ENCODE data around the gene SH3D19.
"Not testable (repeated sequence)": the region's sequence is repeated elsewhere in the genome, so short reads cannot be mapped to it uniquely, and the experiment has no call there.

SH3D19 gene

DNA sequence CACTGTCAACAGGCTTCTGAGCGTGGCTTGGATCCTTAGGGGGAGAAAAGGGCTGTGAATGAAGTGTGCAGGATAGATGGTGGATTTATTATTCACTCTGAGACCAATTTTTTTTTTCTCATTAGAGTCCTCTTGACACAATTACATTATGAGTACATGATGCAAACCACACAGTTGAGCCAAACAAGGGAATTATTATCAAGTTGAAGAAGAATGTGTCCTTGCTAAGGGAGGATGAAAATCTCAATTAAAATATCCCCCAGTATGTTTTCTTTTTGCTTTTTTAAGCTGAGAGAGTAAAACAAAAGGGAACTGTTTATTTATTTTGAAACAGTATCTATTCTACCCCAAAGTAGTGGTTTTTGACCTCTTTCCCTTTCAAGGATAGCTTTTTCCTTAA lies 185.6 kb downstream of the SH3D19 start:
- no peaks in the 10 kb centered on the region for H3K4me1 ChIP-seq (ENCODE audit: low read depth, poor library complexity, severe bottlenecking)
- TF ChIP-seq, protein P1, sequence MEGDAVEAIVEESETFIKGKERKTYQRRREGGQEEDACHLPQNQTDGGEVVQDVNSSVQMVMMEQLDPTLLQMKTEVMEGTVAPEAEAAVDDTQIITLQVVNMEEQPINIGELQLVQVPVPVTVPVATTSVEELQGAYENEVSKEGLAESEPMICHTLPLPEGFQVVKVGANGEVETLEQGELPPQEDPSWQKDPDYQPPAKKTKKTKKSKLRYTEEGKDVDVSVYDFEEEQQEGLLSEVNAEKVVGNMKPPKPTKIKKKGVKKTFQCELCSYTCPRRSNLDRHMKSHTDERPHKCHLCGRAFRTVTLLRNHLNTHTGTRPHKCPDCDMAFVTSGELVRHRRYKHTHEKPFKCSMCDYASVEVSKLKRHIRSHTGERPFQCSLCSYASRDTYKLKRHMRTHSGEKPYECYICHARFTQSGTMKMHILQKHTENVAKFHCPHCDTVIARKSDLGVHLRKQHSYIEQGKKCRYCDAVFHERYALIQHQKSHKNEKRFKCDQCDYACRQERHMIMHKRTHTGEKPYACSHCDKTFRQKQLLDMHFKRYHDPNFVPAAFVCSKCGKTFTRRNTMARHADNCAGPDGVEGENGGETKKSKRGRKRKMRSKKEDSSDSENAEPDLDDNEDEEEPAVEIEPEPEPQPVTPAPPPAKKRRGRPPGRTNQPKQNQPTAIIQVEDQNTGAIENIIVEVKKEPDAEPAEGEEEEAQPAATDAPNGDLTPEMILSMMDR (conservative IDR thresholded peaks at IDR 0.05; ENCODE audit: low read depth, low read length) = no peak
- no peaks in the 10 kb centered on the region for H4K20me1 ChIP-seq (ENCODE audit: insufficient read depth)
- no peak overlapping the region for H3K9ac ChIP-seq
- no peak overlapping the region for H3K27ac ChIP-seq
- peaks cover 2% of the 10 kb centered on the region; the same call in 1 of the 2 replicates for H3K36me3 ChIP-seq (ENCODE audit: insufficient read depth)
- H2AFZ ChIP-seq (ENCODE audit: low read depth) = no peak overlapping the region
- H3K4me2 ChIP-seq = no peak overlapping the region
- H3K79me2 ChIP-seq (ENCODE audit: insufficient read depth, low read depth) = no peaks in the 10 kb centered on the region
- no peaks in the 10 kb centered on the region for H3K27me3 ChIP-seq (ENCODE audit: insufficient read depth, low read depth)
- no peak overlapping the region for H3K4me3 ChIP-seq (IDR thresholded peaks at IDR 0.05; ENCODE audit: insufficient read depth, low read depth, low read length)

DNA sequence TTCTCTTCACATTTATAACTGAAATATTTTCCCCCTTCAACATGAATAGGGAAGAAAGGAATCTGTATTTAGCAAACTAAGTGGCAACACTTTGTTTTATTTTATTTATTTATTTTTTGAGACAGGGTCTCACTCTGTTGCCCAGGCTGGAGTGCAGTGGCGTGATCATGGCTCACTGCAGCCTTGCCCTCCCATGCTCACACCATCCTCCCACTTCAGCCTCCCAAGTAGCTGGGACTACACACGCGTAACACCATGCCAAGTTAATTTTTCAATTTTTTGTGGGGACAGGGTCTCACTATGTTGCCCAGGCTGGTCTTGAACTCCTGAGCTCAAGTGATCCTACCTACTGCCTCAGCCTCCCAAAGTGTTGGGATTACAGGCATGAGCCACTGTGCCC lies 189.4 kb downstream of the SH3D19 start:
- H3K27me3 ChIP-seq (ENCODE audit: insufficient read depth, low read depth); H4K20me1 ChIP-seq (ENCODE audit: insufficient read depth); H3K79me2 ChIP-seq (ENCODE audit: insufficient read depth, low read depth): not testable (repeated sequence)

DNA sequence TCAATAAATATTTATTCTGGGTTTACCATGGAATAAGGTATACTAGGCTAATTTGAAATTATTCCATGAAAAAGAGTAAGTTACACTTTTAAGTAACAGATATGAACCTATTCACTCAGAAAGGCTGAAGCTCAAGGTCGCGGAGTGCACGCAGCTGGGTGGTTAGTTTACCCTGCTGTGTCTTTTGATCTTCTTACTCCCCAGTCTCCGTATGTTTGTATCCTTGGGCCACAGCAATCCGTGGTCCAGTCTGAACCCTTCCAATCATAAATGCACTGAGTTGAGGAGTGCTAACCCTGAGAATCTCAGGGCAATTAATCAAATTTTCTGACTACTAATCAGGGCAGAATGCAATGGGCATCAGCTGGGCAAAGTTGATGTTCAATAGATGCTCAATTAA lies 192.1 kb downstream of the SH3D19 start:
- no peaks in the 10 kb centered on the region for H4K20me1 ChIP-seq (ENCODE audit: insufficient read depth)
- H3K4me1 ChIP-seq (ENCODE audit: low read depth, poor library complexity, severe bottlenecking) = no peaks in the 10 kb centered on the region
- no peaks in the 10 kb centered on the region; the same call in 1 of the 2 replicates for H3K36me3 ChIP-seq (ENCODE audit: insufficient read depth)
- H3K9ac ChIP-seq = no peak overlapping the region
- no peaks in the 10 kb centered on the region for H3K79me2 ChIP-seq (ENCODE audit: insufficient read depth, low read depth)
- no peak overlapping the region for H3K27ac ChIP-seq
- H2AFZ ChIP-seq (ENCODE audit: low read depth) = no peak overlapping the region
- TF ChIP-seq, protein P1 (conservative IDR thresholded peaks at IDR 0.05; ENCODE audit: low read depth, low read length) = no peak
- H3K4me2 ChIP-seq = no peak overlapping the region
- H3K27me3 ChIP-seq (ENCODE audit: insufficient read depth, low read depth) = no peaks in the 10 kb centered on the region
- no peak overlapping the region for H3K4me3 ChIP-seq (IDR thresholded peaks at IDR 0.05; ENCODE audit: insufficient read depth, low read depth, low read length)

More for the DNA sequence above, 189.4 kb downstream of the SH3D19 start:
- not testable (repeated sequence) for H3K9ac ChIP-seq; H2AFZ ChIP-seq (ENCODE audit: low read depth); H3K36me3 ChIP-seq (ENCODE audit: insufficient read depth); H3K4me3 ChIP-seq (IDR thresholded peaks at IDR 0.05; ENCODE audit: insufficient read depth, low read depth, low read length); H3K4me1 ChIP-seq (ENCODE audit: low read depth, poor library complexity, severe bottlenecking); H3K4me2 ChIP-seq; H3K27ac ChIP-seq

DNA sequence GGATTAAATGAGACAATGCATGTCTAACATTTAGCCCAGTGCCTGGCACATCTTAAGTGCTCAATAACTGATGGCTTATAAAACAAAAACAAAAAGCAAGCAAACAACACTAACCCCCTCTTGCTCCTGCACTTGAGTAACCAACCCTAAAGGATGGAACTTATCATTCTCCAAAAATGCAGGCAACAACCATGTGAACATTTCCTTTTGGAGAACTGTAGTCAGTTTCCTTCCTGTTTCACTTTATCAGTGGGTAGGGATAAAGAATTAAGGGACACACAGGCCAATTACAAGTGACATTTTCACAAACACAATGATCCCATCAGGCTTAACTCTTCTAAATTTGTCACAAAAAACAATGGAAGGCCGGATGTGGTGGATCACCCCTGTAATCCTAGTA lies 195.6 kb downstream of the SH3D19 start:
- no peak overlapping the region for H3K4me2 ChIP-seq
- H3K36me3 ChIP-seq (ENCODE audit: insufficient read depth) = no peaks in the 10 kb centered on the region
- H3K9ac ChIP-seq = no peak overlapping the region
- H4K20me1 ChIP-seq (ENCODE audit: insufficient read depth) = no peaks in the 10 kb centered on the region
- no peak overlapping the region for H3K27ac ChIP-seq
- TF ChIP-seq, protein P1 (conservative IDR thresholded peaks at IDR 0.05; ENCODE audit: low read depth, low read length) = no peak
- no peaks in the 10 kb centered on the region for H3K4me1 ChIP-seq (ENCODE audit: low read depth, poor library complexity, severe bottlenecking)
- no peaks in the 10 kb centered on the region for H3K27me3 ChIP-seq (ENCODE audit: insufficient read depth, low read depth)
- H3K4me3 ChIP-seq (IDR thresholded peaks at IDR 0.05; ENCODE audit: insufficient read depth, low read depth, low read length) = no peak overlapping the region
- no peaks in the 10 kb centered on the region for H3K79me2 ChIP-seq (ENCODE audit: insufficient read depth, low read depth)
- no peak overlapping the region for H2AFZ ChIP-seq (ENCODE audit: low read depth)

DNA sequence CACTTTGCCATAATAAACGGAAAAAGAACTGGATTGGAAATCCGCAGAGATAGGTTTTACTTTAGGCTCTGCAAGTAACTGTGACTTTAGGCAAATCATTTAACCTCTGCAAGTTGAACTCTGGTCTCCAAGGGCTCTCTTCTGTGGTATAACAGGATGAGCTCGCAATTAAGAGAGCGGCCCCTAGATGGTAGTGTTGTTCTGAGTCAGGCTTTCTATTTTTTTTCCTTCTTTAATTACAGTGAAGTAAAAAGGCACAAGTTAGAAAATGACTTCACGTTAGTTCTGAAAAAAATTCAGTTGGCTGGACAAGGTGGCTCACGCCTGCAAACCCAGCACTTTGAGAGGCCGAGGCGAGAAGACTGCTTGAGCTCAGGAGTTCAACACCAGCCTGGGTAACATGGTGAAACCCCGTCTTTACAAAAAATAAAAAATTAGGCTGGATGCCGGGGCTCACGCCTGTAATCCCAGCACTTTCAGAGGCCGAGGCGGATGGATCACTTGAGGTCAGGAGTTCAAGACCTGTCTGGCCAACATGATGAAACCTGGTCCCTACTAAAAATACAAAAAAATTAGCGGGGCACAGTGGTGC lies 207.9 kb downstream of the SH3D19 start:
- H3K4me1 ChIP-seq (ENCODE audit: low read depth, poor library complexity, severe bottlenecking) = no peaks in the 10 kb centered on the region
- H4K20me1 ChIP-seq (ENCODE audit: insufficient read depth) = no peaks in the 10 kb centered on the region
- H3K4me3 ChIP-seq (IDR thresholded peaks at IDR 0.05; ENCODE audit: insufficient read depth, low read depth, low read length) = no peak overlapping the region
- no peak overlapping the region for H3K27ac ChIP-seq
- no peaks in the 10 kb centered on the region for H3K36me3 ChIP-seq (ENCODE audit: insufficient read depth)
- H3K79me2 ChIP-seq (ENCODE audit: insufficient read depth, low read depth) = no peaks in the 10 kb centered on the region
- no peak overlapping the region for H2AFZ ChIP-seq (ENCODE audit: low read depth)
- H3K27me3 ChIP-seq (ENCODE audit: insufficient read depth, low read depth) = no peaks in the 10 kb centered on the region
- TF ChIP-seq, protein P1 (conservative IDR thresholded peaks at IDR 0.05; ENCODE audit: low read depth, low read length) = peak; percentile 87
- H3K9ac ChIP-seq = no peak overlapping the region
- H3K4me2 ChIP-seq = no peak overlapping the region

Measured in KMS-11 (cell line).